HUES48 (cell line): ENCODE data around the gene ALPG.
"Not testable (repeated sequence)": the region's sequence is repeated elsewhere in the genome, so short reads cannot be mapped to it uniquely, and the experiment has no call there.

ENCODE experiments used
- H3K27ac ChIP-seq: one replicate; pipeline ENCODE4 v1.7.0; 2013; ENCODE audit warnings: low read depth, low read length, inconsistent platforms
- H3K27me3 ChIP-seq: 2 replicates; pipeline ENCODE4 v1.6.1; 2013; ENCODE audit warnings: mild to moderate bottlenecking, low read length; ENCODE audit not compliant: control insufficient read depth, insufficient read depth
- H3K36me3 ChIP-seq: 2 replicates; pipeline ENCODE4 v1.6.1; 2013; ENCODE audit warnings: low read length; ENCODE audit not compliant: control insufficient read depth, insufficient read depth
- H3K4me1 ChIP-seq: 2 replicates; pipeline ENCODE4 v1.6.1; 2013; ENCODE audit warnings: mild to moderate bottlenecking, low read length; ENCODE audit not compliant: control insufficient read depth, insufficient read depth
- H3K4me3 ChIP-seq: 2 replicates; pipeline ENCODE4 v1.5.1; 2013; ENCODE audit warnings: mild to moderate bottlenecking, low read depth, low read length
- H3K9ac ChIP-seq: 2 replicates; pipeline ENCODE4 v1.6.1; 2013; ENCODE audit warnings: mild to moderate bottlenecking, low read depth, low read length, moderate library complexity
- H3K9me3 ChIP-seq: 2 replicates; pipeline ENCODE4 v1.6.1; 2013; ENCODE audit warnings: low read length; ENCODE audit not compliant: control insufficient read depth, insufficient read depth

Gene ALPG

DNA sequence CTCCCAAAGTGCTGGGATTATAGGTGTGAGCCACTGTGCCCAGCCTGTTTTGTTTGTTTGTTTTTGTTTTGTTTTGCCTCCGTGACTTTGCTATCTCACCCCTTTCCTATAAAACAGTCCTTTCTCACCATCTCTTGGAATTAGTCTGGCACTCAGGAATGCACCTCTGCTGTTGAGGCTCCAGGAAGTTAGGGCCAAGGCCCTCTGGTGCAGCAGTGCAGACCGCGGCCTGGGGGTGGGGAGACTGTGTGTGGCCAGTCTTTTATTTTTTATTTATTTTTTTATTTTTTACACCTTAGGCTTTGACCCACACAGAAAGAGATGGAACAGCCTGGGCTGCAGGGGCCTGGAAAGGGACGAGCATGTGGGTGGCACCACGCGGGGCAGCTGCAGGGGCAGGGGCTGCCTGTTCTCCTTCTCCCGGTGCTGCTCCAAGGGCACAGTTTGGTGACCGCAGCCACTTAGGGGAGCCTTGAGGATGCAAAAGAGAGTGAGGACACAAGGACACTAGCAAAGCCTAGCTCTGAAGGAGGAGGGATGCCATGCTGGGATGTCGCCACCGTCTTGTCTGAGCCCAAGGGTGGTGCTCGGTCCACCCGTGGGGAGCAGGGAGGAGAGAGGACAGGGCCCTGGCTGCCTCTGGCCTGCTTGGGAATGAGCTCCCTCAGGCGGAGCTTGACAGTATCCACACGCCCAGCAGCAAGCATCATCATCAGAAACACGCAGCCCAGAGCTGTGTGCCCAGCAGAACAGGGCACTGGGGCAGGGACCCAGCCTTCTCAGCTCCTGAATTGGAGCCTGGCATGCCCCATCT is 29.9 kb downstream of the ALPG start:
- Histone ChIP-seq H3K36me3 (no peaks in the 10 kb centered on the region), H3K27ac (no peak overlapping the region), H3K4me1 (peaks cover 11% of the 10 kb centered on the region; the same call in 1 of the 2 replicates), H3K9me3 (no peaks in the 10 kb centered on the region), H3K27me3 (no peaks in the 10 kb centered on the region), H3K4me3 (no peak overlapping the region), H3K9ac (no peak overlapping the region)

DNA sequence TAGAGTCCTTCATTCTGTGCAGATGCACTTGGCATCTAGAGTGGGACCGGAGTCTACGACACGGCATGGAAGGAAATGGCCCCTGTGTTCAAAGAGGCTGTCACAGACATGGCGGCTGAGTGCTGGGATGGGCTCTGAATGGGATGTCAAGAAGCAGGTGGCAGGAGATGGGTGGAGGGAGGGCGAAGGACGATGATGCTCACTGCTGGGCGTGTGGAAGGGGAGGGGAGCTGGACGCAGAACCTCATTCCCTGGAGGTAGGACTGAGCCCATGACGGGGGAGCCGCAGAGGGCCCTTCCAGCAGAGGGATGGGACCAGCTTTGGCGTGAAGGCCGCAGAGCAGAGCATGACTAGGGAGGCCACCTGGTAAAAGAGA is 30.5 kb downstream of the ALPG start:
- Histone ChIP-seq H3K4me3 (no peak overlapping the region), H3K9ac (no peak overlapping the region), H3K27ac (no peak overlapping the region), H3K4me1 (peaks cover 11% of the 10 kb centered on the region; the same call in 1 of the 2 replicates), H3K36me3 (no peaks in the 10 kb centered on the region), H3K9me3 (no peaks in the 10 kb centered on the region), H3K27me3 (no peaks in the 10 kb centered on the region)

DNA sequence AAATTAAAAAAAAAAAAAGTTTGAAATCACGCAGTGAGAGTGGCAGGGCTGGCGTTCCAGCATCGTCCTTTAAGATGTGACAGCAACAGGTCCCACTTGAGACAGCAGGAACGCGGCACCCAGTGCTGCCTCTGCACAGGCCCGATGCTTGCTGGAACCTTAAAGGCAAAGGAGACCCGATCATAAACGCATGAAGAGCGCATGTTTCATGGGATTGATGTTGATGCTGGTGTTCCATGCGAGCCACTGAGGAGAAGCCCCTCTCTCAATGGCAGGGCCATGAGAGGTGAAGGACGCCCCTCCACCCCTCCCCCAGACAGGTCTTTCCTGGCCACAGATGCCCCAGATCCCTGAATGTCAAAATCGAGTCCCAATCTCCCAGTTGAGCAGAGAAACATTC is 31.4 kb downstream of the ALPG start:
- Histone ChIP-seq H3K27ac (no peak overlapping the region), H3K27me3 (no peaks in the 10 kb centered on the region), H3K4me1 (0 out of 2 replicates have a peak, but pooled peaks cover 3% of the 10 kb centered on the region), H3K9ac (no peak overlapping the region), H3K9me3 (no peaks in the 10 kb centered on the region), H3K4me3 (no peak overlapping the region), H3K36me3 (no peaks in the 10 kb centered on the region)

DNA sequence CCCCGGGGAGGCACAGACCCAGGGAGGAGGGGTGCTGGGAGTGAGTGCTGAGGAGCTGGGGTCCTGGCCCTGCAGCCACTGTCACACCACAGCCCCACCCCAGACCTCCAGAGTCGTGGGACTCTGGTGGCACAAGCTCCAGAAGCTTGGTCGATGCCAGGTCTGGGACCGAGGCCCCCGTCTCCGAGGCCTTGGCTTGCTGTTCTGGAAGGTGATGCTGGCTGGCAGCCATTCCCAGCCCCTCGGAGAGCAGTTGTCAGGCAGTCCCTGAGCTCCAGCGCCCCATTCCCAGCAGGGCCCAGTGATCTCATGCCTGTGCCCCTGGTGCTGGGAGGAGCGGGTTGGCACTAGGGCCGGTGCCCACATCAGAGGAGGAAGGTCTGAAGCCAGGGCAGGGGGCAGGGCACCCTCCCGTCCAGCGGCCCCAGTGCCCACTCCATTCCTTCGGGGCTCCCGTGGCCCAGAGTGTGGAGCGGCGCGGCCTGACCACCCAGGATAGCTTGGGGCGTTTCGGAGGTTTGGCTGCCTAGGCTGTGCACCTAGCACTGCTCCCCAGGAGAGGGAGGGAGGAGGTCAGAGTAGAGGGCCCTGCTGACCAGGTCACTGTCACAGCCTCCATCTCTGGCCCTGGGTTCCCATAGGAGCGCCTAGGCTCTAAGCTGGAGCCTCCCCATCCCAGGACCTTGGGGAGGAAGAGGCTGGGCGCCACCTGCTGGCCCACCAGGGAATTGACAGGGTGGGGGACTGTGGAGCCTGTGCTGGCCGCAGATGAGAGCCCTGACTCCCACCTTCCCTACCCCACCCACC is 32.5 kb downstream of the ALPG start:
- Histone ChIP-seq H3K4me1 (0 out of 2 replicates have a peak, but pooled peaks cover 3% of the 10 kb centered on the region), H3K4me3 (no peak overlapping the region), H3K9ac (no peak overlapping the region), H3K9me3 (no peaks in the 10 kb centered on the region), H3K36me3 (no peaks in the 10 kb centered on the region), H3K27ac (no peak overlapping the region), H3K27me3 (no peaks in the 10 kb centered on the region)

DNA sequence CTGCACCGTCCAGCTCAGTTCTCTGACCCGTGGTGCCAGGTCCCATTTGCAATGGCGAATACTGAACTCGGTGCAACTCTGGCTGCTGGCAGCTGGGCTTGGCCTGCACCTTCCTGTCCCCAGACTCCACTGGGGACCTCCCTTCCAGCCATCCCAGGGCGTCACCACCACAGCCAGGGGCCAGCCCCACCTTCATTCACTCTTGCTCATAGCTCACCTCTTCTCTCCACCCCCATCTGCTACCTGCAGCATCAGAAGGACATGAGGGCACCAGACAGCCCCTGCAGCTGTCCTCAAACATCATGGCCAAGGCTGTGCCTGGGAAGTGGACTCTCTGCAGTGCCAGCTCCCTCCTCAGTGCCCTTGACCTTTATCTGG is 33.1 kb downstream of the ALPG start:
- Histone ChIP-seq H3K4me3 (no peak overlapping the region), H3K27me3 (no peaks in the 10 kb centered on the region), H3K9me3 (no peaks in the 10 kb centered on the region), H3K9ac (no peak overlapping the region), H3K36me3 (no peaks in the 10 kb centered on the region), H3K27ac (no peak overlapping the region), H3K4me1 (0 out of 2 replicates have a peak, but pooled peaks cover 3% of the 10 kb centered on the region)

DNA sequence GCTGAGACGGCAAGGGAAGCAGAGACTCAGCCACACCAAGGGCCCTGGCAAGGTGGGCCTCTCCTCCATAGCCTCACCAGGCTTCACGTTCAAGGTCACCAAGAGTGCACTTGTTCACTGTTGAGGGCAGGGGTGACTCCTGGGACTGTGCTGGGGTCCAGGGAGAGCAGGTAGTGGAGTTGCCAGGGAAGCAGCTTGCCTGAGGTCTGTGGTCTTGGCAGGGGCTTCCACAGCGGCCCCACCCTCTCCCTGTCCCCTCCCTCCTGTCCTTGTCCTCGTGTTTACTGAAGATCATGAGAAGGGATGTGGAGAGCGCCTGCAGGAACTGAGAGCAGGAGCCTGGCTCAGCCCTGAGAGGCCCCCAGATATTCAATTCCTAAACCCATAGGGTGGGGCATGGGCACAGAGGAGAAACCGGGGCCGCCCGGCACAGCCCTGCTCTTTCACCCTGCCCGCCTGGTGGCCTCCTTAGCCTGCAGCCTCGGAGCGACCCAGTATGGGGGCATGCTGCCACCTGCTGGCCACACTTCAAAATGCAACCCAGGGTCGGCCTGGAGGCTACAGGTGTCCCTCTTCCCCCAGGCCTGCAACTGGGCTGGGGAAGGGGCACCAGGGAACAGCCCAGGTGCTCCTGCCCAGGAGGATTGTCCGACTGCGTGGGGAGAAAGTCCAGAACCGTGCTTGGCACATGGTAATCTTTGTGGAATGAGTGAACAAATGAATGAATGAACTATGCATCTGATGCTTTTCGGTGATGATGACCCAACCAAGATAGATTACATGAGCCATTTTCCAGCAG is 33.8 kb downstream of the ALPG start:
- H3K4me1 ChIP-seq, H3K36me3 ChIP-seq, H3K27ac ChIP-seq, H3K4me3 ChIP-seq, H3K27me3 ChIP-seq, H3K9ac ChIP-seq, H3K9me3 ChIP-seq: not testable (repeated sequence)

DNA sequence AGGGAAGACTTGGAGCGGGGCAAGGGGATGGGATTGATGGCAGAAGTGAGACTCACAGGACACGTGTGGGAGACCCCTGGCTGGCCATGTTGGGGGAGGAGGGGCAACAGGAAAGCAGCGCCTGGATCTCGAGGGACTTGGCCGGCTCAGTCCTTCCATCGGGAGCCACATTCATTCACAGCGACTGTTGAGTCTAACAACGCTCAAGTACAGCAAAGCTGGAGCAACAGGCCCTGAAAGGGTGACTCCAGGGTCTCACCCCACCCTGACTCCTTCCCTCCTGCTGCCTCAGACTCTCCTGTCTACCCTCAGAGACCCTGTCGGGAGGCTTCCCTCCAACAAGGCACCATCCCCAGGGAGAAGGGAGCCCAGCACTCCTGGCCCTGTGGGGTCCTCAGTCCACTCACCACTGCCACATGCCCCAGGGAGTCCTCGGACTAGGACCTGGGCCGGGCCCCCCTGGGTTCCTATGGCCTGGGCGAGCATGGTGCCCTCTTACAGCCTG is 34.6 kb downstream of the ALPG start:
- Histone ChIP-seq H3K27ac (no peak overlapping the region), H3K4me3 (no peak overlapping the region), H3K27me3 (no peaks in the 10 kb centered on the region), H3K4me1 (0 out of 2 replicates have a peak, but pooled peaks cover 3% of the 10 kb centered on the region), H3K9ac (no peak overlapping the region), H3K9me3 (no peaks in the 10 kb centered on the region), H3K36me3 (no peaks in the 10 kb centered on the region)

DNA sequence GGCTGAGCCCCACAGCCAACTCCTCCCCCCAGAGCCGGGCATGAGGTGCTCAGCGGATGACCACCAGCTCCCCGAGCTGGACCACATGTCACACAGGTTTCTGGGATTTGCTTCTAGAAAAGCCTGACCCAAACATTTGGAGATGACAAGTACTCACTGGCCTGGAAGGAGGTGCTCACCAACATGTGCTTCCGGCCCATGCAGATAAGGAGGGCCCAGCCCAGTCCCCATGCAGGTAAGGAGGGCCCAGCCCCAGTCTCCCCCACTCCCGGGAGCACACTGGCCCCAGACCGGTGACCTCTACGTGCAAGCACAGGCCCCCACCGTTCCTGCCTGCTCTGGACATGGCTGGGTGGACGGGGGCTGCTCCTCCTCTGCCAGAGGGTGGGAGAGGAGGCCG is 35.3 kb downstream of the ALPG start:
- H3K36me3 ChIP-seq, H3K9me3 ChIP-seq, H3K4me1 ChIP-seq, H3K4me3 ChIP-seq, H3K27ac ChIP-seq, H3K27me3 ChIP-seq, H3K9ac ChIP-seq: not testable (repeated sequence)

DNA sequence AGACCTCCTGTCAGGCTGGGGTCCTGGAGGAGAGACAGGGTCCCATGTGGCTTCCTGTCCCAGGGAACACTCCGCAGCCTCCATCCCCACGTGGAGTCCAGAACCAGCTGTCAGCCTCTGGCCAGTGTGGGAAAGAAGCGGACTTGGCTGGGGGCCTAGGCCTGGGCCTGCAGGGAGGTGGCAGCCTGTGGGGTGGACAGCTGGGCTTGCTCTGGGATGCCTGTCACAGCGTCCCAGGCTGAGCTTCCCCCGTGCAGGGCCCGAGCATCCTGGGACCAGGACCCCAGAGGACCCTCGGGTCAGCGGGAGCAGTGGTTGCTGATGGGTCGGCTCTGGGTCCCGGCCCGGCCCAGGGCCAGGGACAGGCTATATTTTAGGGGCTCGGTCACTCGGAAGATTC is 35.8 kb downstream of the ALPG start:
- H3K27me3 ChIP-seq, H3K36me3 ChIP-seq, H3K27ac ChIP-seq, H3K9ac ChIP-seq, H3K4me3 ChIP-seq, H3K9me3 ChIP-seq, H3K4me1 ChIP-seq: not testable (repeated sequence)

DNA sequence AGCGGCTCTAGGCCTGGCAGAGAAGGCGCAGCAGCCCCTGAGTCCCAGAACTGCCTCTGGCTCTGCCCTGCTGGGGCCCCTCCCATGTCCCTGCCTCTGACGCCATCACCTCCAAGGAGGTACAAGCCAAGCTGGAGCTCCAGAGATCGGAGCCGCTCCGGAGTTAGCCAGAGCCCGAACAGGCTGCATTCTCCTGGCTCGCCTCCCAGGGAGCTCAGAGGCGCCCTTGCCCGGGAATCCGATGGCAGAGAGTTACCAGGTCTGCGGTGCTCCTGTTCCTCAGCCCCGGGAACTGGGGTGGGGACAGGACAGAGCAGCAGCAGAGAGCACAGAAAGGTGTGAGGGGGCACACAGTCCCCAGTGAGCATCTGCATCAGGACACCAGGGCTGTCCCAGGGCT is 36.4 kb downstream of the ALPG start:
- not testable (repeated sequence) for H3K9me3 ChIP-seq, H3K27me3 ChIP-seq, H3K4me3 ChIP-seq, H3K36me3 ChIP-seq, H3K4me1 ChIP-seq, H3K27ac ChIP-seq, H3K9ac ChIP-seq
